GM21825 (cell line): ENCODE data around the gene PVALB.

Source experiments
- ATAC-seq: cut with Tn5 transposase; IDR thresholded peaks from one replicate; pipeline ENCODE4 v1.9.1; 2021; ENCODE audit warnings: mild to moderate bottlenecking, moderate library complexity; ENCODE audit not compliant: unreplicated experiment

Gene PVALB

DNA sequence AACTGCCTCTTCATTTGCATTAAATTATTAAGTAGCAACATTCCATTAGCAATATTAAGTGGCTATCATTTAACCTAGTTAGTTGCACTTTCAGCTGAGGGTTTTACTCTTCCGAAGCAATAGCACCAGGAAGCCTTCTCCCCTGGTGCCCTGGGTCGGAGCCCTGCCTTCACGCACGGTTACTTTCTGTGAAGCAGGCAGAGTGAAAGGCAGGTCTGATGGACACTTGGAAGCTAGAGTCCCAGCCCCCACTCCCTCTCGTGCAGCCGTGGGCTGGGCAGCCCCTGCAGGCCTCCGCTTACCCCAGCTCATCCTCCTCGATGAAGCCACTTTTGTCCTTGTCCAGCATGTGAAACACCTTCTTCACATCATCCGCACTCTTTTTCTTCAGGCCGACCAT is 2.0 kb downstream of the PVALB start:
- ATAC-seq: no peak

DNA sequence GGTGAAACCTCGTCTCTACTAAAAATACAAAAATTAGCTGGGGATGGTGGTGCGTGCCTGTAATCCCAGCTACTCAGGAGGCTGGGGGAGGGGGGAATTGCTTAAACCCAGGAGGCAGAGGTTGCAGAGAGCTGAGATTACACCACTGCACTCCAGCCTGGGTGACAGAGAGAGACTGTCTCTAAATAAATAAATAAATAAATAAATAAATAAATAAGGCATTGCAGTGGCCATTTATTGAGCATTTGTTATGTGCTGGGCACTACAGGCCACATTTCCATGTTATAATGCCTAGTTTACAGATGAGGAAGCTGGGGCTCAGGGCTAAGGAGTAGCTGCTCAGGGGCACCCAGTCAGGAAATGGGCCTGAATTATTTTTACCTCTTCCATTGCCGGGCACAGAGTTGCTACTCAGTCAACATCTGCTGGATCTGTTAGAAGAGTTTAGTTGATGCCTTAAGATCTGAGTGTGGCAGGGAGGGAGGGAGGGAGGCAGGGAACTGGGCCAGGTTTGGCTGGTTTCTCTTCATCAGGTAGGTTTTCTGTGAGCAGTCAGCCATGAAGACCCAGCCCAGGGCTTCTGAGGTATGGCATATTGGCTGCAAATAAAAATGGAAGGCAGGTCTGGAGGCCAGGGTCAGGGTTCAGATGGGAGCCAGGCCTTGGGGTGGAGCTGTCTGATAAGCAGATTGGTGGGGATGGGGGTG is 5.6 kb downstream of the PVALB start:
- no peak for ATAC-seq

DNA sequence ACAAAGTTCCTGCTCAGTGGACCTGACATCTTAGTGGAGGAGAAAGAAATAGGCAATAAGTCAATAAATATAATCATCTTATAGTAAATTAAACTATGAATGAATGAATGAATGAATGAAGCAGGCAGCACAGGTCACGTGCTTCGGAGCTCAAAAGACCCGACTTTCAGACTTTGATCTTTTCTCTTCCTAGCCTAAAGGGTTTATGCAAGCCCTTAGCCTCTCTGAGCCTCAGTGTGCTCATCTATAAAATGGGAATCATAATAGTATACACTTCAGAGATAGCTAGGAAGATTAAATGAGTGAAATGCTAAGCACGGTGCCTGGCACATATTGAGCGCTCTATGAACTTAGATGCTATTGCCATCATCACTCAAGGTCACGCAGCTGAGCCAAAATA is 7.5 kb downstream of the PVALB start:
- no peak for ATAC-seq

DNA sequence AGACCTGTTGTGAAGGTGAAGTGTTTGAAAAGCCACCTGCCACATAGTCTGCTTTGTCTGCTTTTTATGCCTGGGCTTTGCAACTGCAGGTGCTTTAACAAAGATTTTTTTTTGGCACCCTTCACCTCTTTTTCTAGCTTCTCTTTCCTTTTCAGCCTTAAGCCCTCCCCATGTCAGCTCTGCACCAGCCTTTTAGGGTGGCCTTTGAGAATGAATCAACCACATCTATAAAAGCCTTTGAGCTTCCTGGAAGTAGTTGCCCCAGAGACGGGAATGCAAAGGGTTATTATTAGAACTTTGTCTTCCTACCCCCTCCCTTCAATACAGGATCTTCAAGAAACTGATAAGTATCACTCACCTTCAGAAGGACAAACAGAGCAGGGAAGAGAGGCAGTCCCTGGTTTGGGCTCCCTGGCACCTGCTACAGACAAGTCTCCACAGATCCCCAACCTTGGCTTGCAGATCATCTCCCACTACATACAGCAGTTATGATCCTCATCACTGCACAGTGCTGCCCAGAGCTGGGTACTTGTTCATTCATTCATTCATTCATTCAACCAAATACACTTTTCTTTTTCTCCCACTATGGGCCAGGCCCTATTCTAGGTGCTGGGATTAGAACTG is 8.0 kb downstream of the PVALB start:
- no peak for ATAC-seq

DNA sequence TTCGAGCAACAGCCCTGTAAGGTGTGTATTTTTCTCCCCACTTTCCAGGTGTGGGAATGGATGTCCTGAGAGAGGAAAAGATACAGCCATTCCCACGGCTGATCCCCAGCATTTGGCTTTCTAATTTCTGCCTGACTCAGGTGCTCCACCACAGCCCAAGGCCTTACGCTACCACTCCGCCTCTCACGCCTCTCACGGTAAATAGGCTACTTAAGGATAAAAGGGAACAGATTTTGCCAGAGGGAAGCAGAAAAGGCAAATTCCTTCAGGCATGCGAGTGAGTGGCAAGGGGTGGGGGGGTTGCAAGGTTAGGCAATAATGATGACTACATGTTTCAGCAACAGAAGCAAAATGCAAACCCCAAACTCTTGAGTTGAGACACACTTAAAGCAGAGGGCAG is 9.2 kb downstream of the PVALB start:
- no peak for ATAC-seq

DNA sequence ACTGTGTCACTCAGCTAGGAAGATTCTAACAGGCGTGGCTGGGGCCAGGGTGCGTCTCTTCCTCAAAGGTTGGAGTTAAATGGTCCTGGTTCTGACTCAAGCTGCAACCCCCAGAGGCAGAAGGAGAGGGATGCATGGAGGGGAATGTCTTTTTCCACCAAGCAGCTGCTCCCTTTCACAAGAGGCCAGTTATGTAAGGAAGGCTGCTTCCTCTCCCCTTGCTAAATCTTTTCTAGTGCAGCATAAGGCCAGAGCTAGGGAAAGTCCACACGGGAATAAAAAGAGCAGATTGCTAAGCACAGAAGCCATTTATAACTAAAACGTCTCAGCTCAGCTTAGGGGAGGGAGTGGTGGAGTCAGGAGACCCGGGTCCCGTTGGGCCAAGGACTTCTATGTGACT is 10.0 kb downstream of the PVALB start:
- ATAC-seq: no peak

DNA sequence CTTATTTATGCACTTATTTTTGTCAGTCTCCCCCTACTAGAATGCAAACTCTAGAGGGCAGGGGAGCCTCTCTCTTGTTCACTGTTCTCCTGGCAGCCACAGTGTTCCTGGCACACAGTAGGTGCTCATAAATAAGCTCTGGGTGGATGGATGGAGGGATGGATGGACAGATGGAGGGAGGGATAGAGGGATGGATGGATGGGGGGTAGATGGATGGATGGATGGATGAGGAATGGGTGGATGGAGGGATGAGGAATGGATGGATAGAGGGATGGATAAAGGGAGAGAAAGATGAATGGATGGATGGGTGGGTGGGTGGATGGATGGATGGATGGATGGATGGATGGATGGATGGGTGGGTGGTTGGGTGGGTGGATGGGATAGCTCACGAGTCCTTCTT is 13.5 kb downstream of the PVALB start:
- no peak for ATAC-seq

DNA sequence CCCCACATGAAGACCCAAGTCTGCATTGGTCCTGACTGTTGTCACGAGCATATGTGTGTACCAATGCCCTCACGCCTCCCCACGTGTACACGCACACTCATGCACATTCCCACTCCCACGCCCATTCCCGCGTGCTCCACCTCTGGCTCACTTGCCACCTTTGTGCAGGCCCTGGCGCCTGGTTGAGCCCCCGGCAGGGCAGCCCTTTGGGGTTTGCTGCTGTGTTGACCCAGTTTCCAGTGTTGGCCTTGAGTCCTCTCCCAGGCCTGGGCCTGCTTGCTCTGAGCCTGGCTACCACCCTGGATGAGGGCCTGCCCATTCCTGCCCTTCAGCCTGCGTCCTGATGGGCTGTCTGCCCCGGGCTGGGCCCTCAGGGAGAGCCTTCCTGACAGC is 18.2 kb downstream of the PVALB start:
- no peak for ATAC-seq

DNA sequence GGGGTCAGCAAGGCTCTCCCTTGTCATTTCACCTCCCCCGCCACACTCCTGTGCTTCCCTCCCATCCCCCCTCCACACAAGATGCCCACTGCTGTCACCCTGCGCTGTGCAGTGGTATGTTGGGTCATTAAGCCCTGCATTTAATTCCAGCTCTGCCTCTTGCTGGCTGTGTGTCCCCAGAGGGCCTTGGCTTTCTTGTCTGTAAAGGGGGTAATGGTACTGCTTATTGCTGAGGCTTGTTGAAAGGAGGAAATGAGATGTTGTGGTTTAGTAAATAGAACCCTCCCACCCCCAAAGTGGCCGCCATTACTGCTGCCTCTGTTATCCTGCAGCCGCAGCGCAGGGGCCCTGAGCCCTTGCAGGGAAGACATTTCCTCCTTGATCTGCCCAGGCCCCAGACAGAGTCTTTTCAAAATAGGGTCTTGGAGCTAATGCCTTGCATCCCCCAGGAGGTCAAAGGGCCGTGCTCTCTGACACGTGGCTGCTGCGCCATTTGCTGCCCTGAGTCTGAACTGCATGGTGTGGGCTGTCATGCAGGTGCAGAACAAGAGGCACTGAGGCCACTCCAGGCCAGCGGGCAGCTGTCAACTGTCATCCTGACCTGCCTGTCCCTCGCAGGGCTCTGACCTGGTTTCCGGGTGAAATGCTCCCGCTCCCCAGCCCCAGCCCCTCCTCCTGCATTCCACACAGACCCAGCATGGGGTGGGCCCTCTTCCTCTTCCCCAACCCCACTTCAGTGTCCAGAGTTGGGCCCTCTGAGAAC is 18.7 kb downstream of the PVALB start:
- ATAC-seq: no peak

DNA sequence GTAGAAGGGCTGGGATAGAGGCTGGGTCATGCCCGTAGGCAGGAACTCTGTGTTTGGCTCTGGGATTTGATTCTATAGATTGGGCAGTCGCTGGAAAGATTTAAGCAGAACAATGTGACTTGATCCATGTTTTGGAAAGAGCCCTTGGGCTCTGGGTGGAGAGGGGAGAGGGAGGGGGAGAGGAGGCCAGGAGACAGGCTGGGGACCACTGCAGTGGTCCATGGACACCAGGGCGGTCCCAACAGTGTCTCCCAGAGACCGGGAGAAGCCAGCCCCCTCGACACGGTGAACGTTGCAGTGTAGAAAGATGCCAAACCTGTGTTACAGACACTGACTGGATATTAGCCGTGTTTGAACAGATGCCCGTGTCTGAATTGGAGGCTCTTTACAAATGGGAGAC is 19.5 kb downstream of the PVALB start:
- ATAC-seq: no peak

DNA sequence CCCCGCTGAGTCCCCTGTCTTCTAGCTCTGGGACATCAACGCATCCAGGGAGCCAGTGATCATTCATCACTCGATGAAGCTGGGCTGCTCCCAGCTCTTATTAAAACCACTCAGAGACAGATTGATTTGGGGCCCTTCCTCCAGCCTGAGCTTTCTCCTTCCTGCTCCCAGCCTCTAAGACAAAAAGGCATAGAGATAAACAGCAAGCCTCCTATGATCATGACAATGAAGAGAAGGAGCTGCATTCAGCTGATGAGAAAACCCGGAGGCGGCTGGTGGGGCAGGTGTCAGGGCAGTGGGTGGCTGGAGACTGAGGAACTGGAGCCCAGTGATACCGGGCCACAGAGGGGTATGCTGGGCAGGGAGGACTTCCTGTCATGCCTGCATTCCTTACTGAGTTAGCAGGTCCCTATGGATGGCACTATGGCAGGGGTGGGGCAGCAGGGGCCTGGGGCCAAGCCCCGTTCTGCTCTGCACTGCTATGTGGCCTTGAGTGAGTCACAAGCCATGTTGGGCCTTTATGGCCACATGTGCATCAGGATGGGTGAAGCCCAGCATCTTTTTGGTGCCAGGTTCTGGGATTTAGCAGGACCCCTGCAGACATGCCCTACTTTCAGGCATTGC is 20.2 kb downstream of the PVALB start:
- no peak for ATAC-seq

DNA sequence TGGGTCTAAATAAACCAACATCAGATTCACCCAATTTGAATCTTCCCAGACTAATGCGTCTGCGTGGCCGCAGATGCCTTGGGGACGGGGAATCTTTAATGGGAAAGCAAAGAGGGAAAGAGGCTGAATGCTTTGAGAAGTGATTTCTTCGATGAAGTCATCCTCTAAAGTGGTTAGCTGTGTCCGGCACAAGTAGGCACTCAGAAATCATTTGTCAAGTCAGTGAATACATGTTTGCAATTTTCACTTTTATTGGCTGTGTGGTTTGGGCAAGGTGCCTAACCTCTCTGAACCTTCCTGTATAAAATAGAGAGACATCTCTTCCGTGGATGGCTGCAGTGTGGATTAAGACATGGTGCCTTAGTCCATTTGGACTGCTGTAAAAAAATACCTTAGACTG is 21.2 kb downstream of the PVALB start:
- ATAC-seq: no peak

DNA sequence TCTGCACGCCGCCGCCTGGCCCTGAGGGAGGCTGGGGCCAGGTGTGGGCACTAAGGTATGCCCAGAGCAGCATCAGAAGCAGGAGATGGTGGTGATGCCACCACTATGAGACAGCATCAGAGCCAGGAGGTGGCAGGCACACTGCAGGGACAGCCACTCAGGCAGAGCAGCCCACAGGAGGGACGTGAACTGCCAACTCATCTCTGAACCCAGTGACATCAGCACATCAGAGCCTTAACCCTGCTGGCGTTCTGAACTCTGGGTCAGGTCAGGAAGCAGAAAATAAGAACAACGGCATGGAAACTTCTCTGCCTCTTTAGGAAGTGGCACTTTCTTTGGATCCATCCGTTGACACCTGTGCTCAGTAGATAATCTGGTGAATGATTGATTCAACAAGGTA is 26.2 kb downstream of the PVALB start:
- no peak for ATAC-seq

DNA sequence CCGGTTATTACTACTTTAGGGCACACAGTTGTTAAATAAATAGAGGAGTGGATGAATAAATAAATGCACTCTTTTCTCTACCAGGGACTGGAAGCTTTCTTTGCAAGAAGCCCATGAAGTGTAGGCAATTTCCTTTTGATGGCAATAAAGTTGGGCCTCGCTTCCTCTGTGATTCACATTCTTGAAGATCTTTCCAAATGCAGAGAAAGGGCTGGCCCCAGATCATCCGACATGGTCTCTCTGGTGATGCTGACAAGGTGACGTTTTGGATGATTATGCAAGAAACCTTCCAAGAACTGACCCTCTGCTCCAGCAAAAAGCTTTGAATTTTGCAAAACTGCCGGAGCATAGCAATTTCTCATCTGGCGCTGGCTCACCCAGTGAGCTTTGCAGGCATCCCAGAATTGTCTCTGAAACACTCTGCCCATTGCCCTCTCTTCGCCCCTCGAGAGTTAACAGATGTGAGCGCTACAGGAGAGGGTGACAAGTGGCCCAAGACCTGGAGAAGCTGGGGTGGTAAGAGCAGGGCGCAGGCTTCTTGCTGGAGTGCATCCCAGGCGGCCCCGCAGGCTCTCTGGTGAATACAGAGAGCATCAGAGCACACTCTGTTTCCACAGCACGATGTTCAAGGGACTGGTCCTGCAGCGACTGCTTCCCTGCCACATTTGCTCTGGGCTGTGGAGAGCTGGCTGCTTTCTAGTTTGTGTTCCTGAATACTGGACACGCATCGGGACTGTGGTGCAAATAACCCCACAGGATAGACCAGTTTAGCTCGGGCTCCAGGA is 29.4 kb downstream of the PVALB start:
- ATAC-seq: no peak

DNA sequence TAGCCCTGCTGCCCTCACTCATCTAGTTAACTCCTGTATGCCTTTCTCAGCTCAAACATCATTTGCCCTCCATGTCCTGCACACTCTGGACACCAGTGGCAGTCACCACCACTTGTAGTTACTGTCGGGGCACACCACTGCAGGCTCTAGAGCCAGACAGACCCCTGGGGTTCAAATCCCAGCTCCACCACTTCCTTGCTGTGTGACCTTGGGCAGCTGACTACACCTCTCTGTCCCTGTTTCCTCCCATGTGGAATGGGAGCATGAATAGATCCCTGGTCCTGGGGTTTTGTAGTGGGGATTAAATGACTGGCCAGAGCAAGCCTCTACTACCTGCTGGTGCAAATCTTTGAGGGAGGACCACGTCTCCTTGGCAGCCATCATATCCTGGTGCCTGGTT is 33.1 kb downstream of the PVALB start:
- ATAC-seq: no peak

DNA sequence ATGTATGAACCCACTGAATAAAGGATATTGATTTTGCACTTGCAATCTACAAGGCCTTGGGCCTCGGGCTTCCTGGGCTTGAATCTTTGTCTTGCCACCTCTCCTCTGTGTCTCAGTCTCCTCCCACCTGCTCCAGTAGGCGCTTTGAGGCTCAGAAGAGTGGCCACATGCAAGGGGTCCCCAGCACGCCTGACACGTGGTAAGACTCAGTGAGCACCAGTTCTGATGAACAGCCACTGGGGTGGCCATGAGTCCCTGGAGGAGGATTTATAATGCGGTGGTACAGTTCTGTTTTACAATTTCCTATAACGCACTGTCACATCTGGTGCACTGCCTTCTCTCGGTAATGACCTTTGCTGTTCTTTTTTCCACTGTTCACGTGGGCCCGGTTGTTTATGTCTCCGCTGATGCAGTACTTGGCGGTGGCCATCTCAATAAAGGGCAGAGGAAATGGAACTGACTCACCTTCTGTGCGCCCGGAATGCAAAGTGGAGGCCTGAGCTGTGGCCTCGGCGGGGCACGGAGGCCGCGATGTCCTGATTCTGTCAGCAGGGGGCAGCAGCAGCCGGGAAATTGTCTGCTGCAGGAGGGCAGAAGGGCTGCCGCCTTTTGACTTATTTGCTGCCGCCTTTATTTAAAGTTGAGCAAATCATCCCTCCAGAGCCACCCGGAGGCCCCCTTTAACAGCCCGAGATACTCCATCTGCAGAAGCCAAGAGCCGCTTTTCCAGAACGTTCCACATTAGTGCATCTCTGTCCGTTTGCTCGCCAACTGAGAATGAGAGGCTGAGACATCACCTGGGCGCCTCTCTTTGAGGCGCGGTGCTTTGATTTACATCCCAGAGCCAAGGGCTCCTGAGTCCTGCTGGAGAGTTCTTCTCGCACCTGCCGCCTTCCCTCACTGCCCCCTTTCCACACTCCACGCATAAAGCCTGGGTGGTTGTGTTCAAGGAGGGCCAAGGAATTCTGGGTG is 34.9 kb downstream of the PVALB start:
- ATAC-seq: peak; percentile 50

DNA sequence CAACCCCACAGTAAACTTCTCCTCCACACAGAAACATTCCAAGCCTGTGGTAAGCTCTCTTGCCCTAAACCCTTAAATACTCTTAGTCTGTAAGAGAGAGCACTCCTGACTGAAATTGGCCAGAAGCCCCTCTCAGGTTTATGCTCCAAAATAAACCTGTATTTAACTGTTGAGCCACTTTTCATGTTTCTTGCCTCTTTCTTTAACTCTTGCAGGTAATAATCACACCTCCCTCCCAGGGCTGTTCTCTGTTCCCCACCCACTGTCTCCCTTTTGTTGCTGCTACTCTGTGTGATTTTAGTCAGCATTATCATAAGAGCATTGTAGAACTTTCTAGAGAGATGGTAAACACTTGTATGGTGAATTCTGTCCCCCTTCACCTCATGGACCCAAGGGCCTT is 38.8 kb downstream of the PVALB start:
- no peak for ATAC-seq

DNA sequence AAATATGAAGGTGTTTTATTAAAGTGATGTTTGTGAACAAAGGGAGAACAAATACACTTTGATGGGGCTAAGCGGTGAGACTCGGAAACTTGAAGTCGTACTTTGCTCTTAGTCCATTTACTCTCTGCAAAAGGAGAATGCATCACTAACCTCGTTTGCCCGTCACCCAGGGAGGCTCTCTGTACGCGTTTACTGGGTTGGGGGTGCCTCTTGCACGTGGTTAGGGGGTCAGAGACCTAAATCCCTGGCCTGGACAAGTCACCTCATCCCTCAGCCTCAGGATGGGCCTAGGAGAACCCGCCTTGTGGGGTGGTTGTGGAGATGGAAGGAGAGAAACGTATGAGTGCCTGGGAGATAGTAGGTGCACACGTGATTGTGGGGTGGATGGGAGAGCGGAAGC is 40.1 kb downstream of the PVALB start:
- no peak for ATAC-seq

DNA sequence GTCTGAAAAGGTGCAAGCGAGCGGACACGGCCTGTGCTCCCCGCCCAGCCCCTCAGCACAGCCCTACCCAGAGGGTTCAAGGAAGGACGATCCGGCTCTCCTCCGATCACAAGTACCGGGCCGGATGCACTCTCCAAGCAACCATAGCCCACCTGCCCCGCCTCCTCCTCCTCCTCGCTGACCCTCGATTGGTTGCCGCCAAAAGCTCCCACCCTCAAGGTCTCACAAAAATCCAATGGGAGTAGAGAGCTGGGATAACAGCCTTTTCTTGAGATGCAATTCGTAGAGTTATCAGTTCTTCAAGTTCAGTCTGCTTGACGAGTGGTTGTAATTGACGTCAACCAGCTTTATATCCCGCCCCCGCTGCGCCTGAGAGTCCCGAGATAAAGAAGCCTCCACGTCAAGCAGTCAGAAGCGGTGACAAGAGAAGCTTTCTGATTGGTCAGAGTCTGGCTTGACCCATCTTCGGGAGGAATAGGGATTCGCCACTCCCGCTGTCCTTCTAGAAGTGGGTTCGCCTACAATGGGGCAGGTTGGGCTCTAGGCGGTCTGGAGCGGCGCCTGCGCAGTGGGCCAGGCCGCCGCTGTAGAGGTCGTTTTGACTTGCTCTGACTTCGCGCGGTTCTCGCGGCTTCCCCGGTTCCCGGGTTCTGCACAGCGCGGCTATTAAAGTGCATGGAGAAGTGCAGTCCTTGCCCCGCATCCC is 40.7 kb downstream of the PVALB start, which contains the start of gene IFT27:
TSS of gene IFT27 (minus strand) at position 156 of the 706 bp plus-strand sequence. CDS start 412 bp downstream, outside the sequence.
- ATAC-seq: peak; percentile 85
